NOMO-1 treated with DMSO at 0.1 percent for 48 hours (cell line): Measurements from ENCODE around the gene CFAP99.
A peak's percentile ranks its signal among the peaks of the same experiment; 100 is the strongest.

ENCODE experiments used
- DNase-seq: peaks from one replicate; lab custom pipeline; 2025; ENCODE audit not compliant: unreplicated experiment; lab: John Stamatoyannopoulos, UW

CFAP99 gene

GRCh38 chr4:2409381-2409783 is 9.4 kb upstream of the CFAP99 start:
- DNase-seq = no peak

- DNase-seq = no peak
Measured at GRCh38 chr4:2411786-2412510, 6.8 kb upstream of the CFAP99 start.

- DNase-seq = no peak
Measured at GRCh38 chr4:2412534-2412884, 6.2 kb upstream of the CFAP99 start.

GRCh38 chr4:2412885-2413716 is 5.7 kb upstream of the CFAP99 start:
- peak; percentile 99 for DNase-seq

- no peak for DNase-seq
Measured at GRCh38 chr4:2413821-2414610, 4.7 kb upstream of the CFAP99 start.

- no peak for DNase-seq
Measured at GRCh38 chr4:2415213-2415612, 3.5 kb upstream of the CFAP99 start.

GRCh38 chr4:2415881-2416563 is 2.7 kb upstream of the CFAP99 start:
- DNase-seq = no peak

- peak; percentile 23 for DNase-seq
Measured at GRCh38 chr4:2416564-2417225, 2.1 kb upstream of the CFAP99 start.

- DNase-seq = no peak
Measured at GRCh38 chr4:2417226-2417764, 1.5 kb upstream of the CFAP99 start.

- DNase-seq = no peak
Measured at GRCh38 chr4:2417765-2418649, 748 bp upstream of the CFAP99 start, which contains the start of gene ZFYVE28. TSS of gene ZFYVE28 (minus strand) at chr4:2418645. CDS start at chr4:2418323, 322 bp downstream.

GRCh38 chr4:2419814-2420213 is 1.1 kb downstream of the CFAP99 start:
- peak; percentile 66 for DNase-seq

- no peak for DNase-seq
Measured at GRCh38 chr4:2421928-2422327, 3.2 kb downstream of the CFAP99 start.

GRCh38 chr4:2423066-2423465 is 4.3 kb downstream of the CFAP99 start:
- no peak for DNase-seq

- no peak for DNase-seq
Measured at GRCh38 chr4:2423695-2424094, 4.9 kb downstream of the CFAP99 start.

GRCh38 chr4:2424581-2424980 is 5.8 kb downstream of the CFAP99 start:
- no peak for DNase-seq

- no peak for DNase-seq
Measured at GRCh38 chr4:2425386-2426068, 6.8 kb downstream of the CFAP99 start.

GRCh38 chr4:2426069-2426397 is 7.3 kb downstream of the CFAP99 start:
- no peak for DNase-seq

- no peak for DNase-seq
Measured at GRCh38 chr4:2426711-2427275, 8.0 kb downstream of the CFAP99 start.
